ENCODE results near the gene FEM1B. TPM values are rescaled to one million over a fixed set of nuclear protein-coding genes. Genes with fewer than 3 reads are reported as not detected.

FEM1B gene
- total RNA-seq, 2 experiments from 2014 or later = 83.2 to 94.9 TPM

DNA sequence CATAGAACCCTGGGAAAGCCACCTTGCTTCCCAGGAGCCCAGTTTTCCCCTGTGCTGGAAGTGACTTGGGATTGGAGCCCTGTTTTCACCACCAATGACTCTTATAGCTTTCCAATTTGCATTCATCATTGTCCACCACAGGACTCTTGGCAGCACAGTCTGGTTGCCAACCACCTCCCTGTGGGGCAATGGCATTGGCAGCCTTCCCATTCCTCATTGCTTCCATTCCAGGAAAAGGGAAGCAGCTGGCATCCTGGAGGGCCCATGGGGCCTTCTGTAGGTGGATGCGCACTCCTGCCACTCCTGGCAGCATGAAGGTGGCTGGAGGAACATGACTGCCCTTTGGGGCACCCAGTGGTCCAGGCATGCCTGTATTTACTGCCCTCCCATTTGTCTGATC lies 57.7 kb downstream of the FEM1B start:
- H3K9me3 ChIP-seq (ENCODE audit: control insufficient read depth in 1 of 2, insufficient read depth in 1 of 2, low read length in 2 of 2) = no peaks in the 10 kb centered on the region
- H3K4me1 ChIP-seq (ENCODE audit: insufficient read depth, low read length) = no peaks in the 10 kb centered on the region
- DNase-seq (no peak), ATAC-seq (ENCODE audit: poor library complexity) (no peak)
- CTCF ChIA-PET = no interaction called here
- Mint-ChIP-seq H3K9me3 (no peaks in the 10 kb centered on the region), H3K27me3 (peaks cover 5% of the 10 kb centered on the region), H3K4me1 (ENCODE audit: low read depth) (peaks cover 4% of the 10 kb centered on the region), H3K4me3 (no peak overlapping the region), H3K27ac (no peak overlapping the region), H3K36me3 (ENCODE audit: low read depth) (no peaks in the 10 kb centered on the region)
- no peak overlapping the region for H3K4me3 ChIP-seq (ENCODE audit: low read length)
- no peak overlapping the region for H3K27ac ChIP-seq (ENCODE audit: low read depth in 1 of 2, low read length in 2 of 2)
- TF ChIP-seq CTCF (IDR thresholded peaks at IDR 0.05) = no peak
- POLR2A ChIA-PET = no interaction called here
- H3K36me3 ChIP-seq (ENCODE audit: insufficient read depth, low read length) = no peaks in the 10 kb centered on the region
- intact Hi-C loops (cut with DNase I, micrococcal nuclease) = no loop called here
- H3K27me3 ChIP-seq (ENCODE audit: control insufficient read depth in 1 of 2, insufficient read depth in 2 of 2, low read length in 2 of 2) = peaks cover 0 to 2% of the 10 kb centered on the region in 2 experiments

DNA sequence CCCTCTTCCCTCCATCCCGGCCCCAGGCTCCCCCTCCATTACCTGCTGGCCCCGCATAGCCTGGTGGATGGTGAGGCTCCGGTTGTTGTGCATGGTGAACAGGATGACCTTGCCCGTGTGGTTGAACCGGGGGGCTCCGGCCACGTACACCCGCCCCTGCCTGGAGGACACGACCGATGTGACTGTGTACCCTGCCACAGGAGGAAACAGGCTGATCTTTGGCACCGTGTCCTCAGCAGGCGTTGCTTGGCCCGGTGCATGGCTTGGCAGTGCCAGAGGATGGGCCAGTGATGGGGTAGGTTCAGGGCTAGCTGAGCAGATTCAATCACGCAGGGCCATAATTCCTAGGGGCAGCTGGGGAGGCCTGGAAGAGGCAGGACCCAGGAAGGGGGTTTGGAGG lies 58.1 kb downstream of the FEM1B start:
- Mint-ChIP-seq H3K4me1 (ENCODE audit: low read depth) (no peaks in the 10 kb centered on the region), H3K4me3 (no peak overlapping the region), H3K27me3 (peaks cover 5% of the 10 kb centered on the region), H3K36me3 (ENCODE audit: low read depth) (no peaks in the 10 kb centered on the region), H3K27ac (no peak overlapping the region), H3K9me3 (no peaks in the 10 kb centered on the region)
- intact Hi-C loops (cut with DNase I, micrococcal nuclease) = no loop called here
- no peaks in the 10 kb centered on the region for H3K4me1 ChIP-seq (ENCODE audit: insufficient read depth, low read length)
- H3K27me3 ChIP-seq (ENCODE audit: control insufficient read depth in 1 of 2, insufficient read depth in 2 of 2, low read length in 2 of 2) = peaks cover 0 to 2% of the 10 kb centered on the region in 2 experiments
- no peak for ATAC-seq (ENCODE audit: poor library complexity)
- no peak overlapping the region for H3K27ac ChIP-seq (ENCODE audit: low read depth in 1 of 2, low read length in 2 of 2)
- TF ChIP-seq CTCF (IDR thresholded peaks at IDR 0.05) = no peak
- ChIA-PET POLR2A (no interaction called here), CTCF (no interaction called here)
- H3K36me3 ChIP-seq (ENCODE audit: insufficient read depth, low read length) = no peaks in the 10 kb centered on the region
- H3K9me3 ChIP-seq (ENCODE audit: control insufficient read depth in 1 of 2, insufficient read depth in 1 of 2, low read length in 2 of 2) = no peaks in the 10 kb centered on the region
- no peak overlapping the region for H3K4me3 ChIP-seq (ENCODE audit: low read length)
- DNase-seq = no peak

DNA sequence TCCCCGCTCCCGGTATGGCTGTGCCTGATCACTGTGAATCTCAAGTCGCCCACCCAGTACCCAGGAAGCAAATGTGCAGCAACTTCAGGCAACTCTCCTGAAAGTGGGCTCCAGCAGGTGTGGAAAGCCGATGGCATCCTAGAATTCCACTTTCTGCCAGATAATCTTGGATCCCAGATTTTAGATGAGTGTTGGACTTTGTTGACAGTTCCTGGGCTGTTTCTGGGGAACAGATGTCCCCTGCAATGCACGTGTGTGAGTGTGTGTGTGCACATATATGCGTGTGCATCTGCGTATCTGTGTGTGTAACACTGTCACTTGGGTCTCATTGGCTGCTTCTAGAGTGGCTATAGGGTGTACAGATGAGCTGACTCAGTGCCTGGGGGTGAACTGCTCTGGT lies 59.0 kb downstream of the FEM1B start:
- Histone ChIP-seq H3K36me3 (ENCODE audit: insufficient read depth, low read length) (no peaks in the 10 kb centered on the region), H3K9me3 (ENCODE audit: control insufficient read depth in 1 of 2, insufficient read depth in 1 of 2, low read length in 2 of 2) (no peaks in the 10 kb centered on the region), H3K4me3 (ENCODE audit: low read length) (no peak overlapping the region), H3K27ac (ENCODE audit: low read depth in 1 of 2, low read length in 2 of 2) (no peak overlapping the region), H3K27me3 (ENCODE audit: control insufficient read depth in 1 of 2, insufficient read depth in 2 of 2, low read length in 2 of 2) (peaks cover 0 to 2% of the 10 kb centered on the region in 2 experiments), H3K4me1 (ENCODE audit: insufficient read depth, low read length) (no peaks in the 10 kb centered on the region)
- Mint-ChIP-seq H3K4me3 (no peak overlapping the region), H3K4me1 (ENCODE audit: low read depth) (no peaks in the 10 kb centered on the region), H3K27ac (no peak overlapping the region), H3K9me3 (no peaks in the 10 kb centered on the region), H3K36me3 (ENCODE audit: low read depth) (no peaks in the 10 kb centered on the region), H3K27me3 (peaks cover 5% of the 10 kb centered on the region)
- ChIA-PET CTCF (no interaction called here), POLR2A (no interaction called here)
- TF ChIP-seq CTCF (IDR thresholded peaks at IDR 0.05) = no peak
- intact Hi-C loops (cut with DNase I, micrococcal nuclease) = no loop called here
- no peak for DNase-seq
- ATAC-seq (ENCODE audit: poor library complexity) = no peak
